ENCODE data around the gene UCN3. TPM values are rescaled to one million over a fixed set of nuclear protein-coding genes. Genes with fewer than 3 reads are reported as not detected.

Gene UCN3
- total RNA-seq, 4 donors from 2014 or later = not detected

DNA sequence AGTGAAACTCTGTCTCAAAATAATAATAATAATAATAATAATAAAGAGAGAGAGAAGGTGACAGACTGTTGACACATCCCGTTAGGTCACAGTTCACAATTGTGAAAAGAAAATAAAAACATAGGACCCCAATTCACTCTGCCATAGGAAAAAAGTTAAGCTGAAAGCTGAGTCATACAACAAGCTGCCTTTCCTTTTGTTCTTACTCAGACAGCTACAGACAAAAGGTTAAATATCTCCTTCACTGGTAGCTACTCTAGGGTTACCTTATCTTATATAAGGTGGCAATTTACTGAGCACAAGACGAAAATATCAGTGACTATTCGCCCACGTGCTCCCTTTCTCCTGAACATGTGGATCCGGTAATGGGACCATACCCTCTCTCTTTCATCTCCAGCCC, 22.4 kb downstream of the UCN3 start:
- intact Hi-C loops (cut with DNase I; ENCODE audit: low total_unique reads) = no loop called here
- no peaks in the 10 kb centered on the region for H3K36me3 ChIP-seq
- no peak overlapping the region for H3K27ac ChIP-seq
- TF ChIP-seq, protein P1, sequence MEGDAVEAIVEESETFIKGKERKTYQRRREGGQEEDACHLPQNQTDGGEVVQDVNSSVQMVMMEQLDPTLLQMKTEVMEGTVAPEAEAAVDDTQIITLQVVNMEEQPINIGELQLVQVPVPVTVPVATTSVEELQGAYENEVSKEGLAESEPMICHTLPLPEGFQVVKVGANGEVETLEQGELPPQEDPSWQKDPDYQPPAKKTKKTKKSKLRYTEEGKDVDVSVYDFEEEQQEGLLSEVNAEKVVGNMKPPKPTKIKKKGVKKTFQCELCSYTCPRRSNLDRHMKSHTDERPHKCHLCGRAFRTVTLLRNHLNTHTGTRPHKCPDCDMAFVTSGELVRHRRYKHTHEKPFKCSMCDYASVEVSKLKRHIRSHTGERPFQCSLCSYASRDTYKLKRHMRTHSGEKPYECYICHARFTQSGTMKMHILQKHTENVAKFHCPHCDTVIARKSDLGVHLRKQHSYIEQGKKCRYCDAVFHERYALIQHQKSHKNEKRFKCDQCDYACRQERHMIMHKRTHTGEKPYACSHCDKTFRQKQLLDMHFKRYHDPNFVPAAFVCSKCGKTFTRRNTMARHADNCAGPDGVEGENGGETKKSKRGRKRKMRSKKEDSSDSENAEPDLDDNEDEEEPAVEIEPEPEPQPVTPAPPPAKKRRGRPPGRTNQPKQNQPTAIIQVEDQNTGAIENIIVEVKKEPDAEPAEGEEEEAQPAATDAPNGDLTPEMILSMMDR (IDR thresholded peaks at IDR 0.05) = no peak
- no peak for TF ChIP-seq POLR2A (IDR thresholded peaks at IDR 0.05)
- H3K4me1 ChIP-seq = no peaks in the 10 kb centered on the region
- no peak for DNase-seq
- no peaks in the 10 kb centered on the region for H3K27me3 ChIP-seq
- H3K9me3 ChIP-seq = no peaks in the 10 kb centered on the region
- H3K4me3 ChIP-seq = no peak overlapping the region

DNA sequence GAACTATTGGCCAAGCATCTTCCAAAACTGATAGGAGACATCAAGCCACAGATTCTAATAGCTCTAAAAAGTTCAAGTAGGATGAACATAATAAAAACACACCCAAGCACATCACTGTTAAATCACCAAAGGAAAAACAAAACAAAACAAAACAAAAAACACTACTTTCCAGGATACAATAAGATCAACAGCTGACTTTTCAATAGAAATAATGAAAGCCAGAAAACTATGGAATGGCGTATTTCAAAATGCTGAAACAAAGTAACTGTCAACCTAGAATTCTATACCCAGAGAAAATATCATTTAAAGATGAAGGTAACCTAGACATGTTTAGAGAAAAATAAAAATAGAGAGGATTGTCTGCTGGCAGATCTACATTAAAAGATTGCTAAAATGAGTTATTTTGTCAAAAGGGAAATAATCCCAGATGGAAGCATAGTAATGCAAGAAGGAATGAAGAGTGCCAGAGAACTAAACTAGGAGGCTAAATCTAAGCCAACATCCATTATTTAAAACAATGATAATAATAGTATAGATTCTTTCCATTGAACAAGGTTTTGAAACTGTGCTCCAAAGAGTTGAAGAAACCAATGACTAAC, 25.9 kb downstream of the UCN3 start:
- H3K36me3 ChIP-seq = no peaks in the 10 kb centered on the region
- intact Hi-C loops (cut with DNase I; ENCODE audit: low total_unique reads) = no loop called here
- TF ChIP-seq, protein P1 (IDR thresholded peaks at IDR 0.05) = no peak
- no peaks in the 10 kb centered on the region for H3K9me3 ChIP-seq
- no peak overlapping the region for H3K4me3 ChIP-seq
- no peaks in the 10 kb centered on the region for H3K4me1 ChIP-seq
- no peak overlapping the region for H3K27ac ChIP-seq
- H3K27me3 ChIP-seq = no peaks in the 10 kb centered on the region
- DNase-seq = no peak

DNA sequence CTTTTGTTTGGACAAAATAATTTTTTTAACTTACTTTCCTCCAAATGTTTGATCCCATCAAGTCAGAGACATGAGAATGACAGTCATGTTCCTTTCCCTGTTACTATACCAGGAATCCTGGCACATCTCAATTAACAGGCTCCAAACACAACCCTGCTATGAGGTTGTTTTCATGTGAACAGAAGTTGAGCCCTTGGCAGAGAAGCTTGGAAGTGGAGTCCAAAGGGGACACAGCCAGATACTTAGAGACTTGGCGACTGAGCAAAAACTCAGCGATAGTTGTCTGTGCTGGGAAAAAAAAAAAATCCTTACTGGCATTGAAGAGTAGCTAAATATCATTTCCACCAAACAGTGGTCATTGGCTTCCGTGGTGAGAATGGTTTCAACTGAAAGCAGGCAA, 27.0 kb downstream of the UCN3 start:
- no peak for TF ChIP-seq POLR2A (IDR thresholded peaks at IDR 0.05)
- TF ChIP-seq, protein P1 (IDR thresholded peaks at IDR 0.05) = no peak
- no peak for DNase-seq
- Histone ChIP-seq H3K4me1 (no peaks in the 10 kb centered on the region), H3K4me3 (no peak overlapping the region), H3K36me3 (no peaks in the 10 kb centered on the region), H3K27me3 (no peaks in the 10 kb centered on the region), H3K9me3 (no peaks in the 10 kb centered on the region), H3K27ac (no peak overlapping the region)
- intact Hi-C loops (cut with DNase I; ENCODE audit: low total_unique reads) = no loop called here

DNA sequence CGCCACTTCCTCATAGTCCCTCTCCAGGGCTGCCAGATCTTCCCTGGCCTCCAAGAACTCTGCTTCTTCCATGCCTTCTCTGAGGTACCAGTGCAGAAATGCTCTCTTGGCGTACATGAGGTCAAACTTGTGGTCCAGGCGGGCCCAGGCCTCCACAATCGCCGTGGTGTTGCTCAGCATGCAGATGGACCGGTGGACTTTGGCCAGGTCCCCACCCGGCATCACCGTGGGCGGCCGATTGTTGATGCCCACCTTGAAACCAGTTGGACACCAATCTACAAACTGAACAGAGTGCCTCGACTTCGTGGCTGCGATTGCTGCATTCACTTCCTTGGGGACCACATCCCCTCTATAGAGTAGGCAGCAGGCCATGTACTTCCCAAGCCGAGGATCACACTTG, 28.8 kb downstream of the UCN3 start:
- intact Hi-C loops (cut with DNase I; ENCODE audit: low total_unique reads) = no loop called here
- no peaks in the 10 kb centered on the region for H3K36me3 ChIP-seq

DNA sequence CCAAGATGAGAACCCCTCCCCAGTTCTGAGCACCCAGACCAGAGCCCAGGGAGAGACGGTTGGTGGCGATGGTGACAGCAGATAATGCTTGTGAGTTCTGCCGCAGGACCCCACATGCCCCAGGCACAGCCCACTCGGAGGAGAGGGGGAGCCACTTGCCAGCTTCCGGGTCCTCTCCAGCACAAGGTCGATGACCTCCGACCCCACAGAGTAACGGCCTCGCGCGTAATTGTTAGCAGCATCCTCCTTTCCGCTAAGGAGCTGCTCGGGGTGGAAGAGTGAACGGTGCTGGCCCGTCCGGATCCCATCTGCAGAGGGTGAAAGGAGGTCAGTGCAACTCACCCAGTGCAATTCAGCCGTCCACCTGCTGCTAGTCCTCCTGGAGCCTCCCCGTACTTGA, 30.4 kb downstream of the UCN3 start:
- Histone ChIP-seq H3K27me3 (no peaks in the 10 kb centered on the region), H3K36me3 (no peaks in the 10 kb centered on the region), H3K4me3 (no peak overlapping the region), H3K9me3 (no peaks in the 10 kb centered on the region), H3K27ac (no peak overlapping the region), H3K4me1 (no peaks in the 10 kb centered on the region)
- intact Hi-C loops (cut with DNase I; ENCODE audit: low total_unique reads) = no loop called here
- no peak for DNase-seq
- TF ChIP-seq POLR2A (IDR thresholded peaks at IDR 0.05) = no peak
- TF ChIP-seq, protein P1 (IDR thresholded peaks at IDR 0.05) = no peak

More for the DNA sequence above, 28.8 kb downstream of the UCN3 start:
- Histone ChIP-seq H3K4me3 (no peak overlapping the region), H3K4me1 (no peaks in the 10 kb centered on the region), H3K27ac (no peak overlapping the region), H3K27me3 (no peaks in the 10 kb centered on the region), H3K9me3 (no peaks in the 10 kb centered on the region)
- no peak for TF ChIP-seq POLR2A (IDR thresholded peaks at IDR 0.05)
- TF ChIP-seq, protein P1 (IDR thresholded peaks at IDR 0.05) = no peak
- DNase-seq = no peak

All from uterus (tissue), 4 donors.